CD14-positive monocyte (primary cell): ENCODE results near the gene ACSBG1. TPM values are rescaled to one million over a fixed set of nuclear protein-coding genes. Genes with fewer than 3 reads are reported as not detected.
A peak's percentile ranks its signal among the peaks of the same experiment; 100 is the strongest.
"Not testable (repeated sequence)": the region's sequence is repeated elsewhere in the genome, so short reads cannot be mapped to it uniquely, and the experiment has no call there.

ENCODE experiments used
- DNase-seq, 3 donors: peaks; one replicate each; pipeline ENCODE4 v3.0.0-alpha.2; 2011 to 2022
- H2AFZ ChIP-seq: 2 replicates; pipeline ENCODE4 v1.6.0; 2012; ENCODE audit warnings: mild to moderate bottlenecking, low read depth, low read length, inconsistent platforms; ENCODE audit not compliant: insufficient read depth, poor library complexity, severe bottlenecking
- H3K27ac ChIP-seq, 2 donors: 1 replicate in 1 of 2; 2 replicates in 1 of 2; pipeline ENCODE4 v1.5.1; 2012 to 2013; ENCODE audit warnings: low read length in 2 of 2, control low read depth in 1 of 2, inconsistent platforms in 1 of 2, low read depth in 1 of 2, mild to moderate bottlenecking in 1 of 2
- H3K27me3 ChIP-seq, 2 donors: one replicate each; pipeline versions ENCODE4 v1.6.0 to v1.6.1; 2011 to 2013; ENCODE audit warnings: low read length in 2 of 2; ENCODE audit not compliant: control insufficient read depth in 2 of 2, insufficient read depth in 2 of 2
- H3K36me3 ChIP-seq, 2 donors: replicated peaks in 1 of 2; 1 replicate in 1 of 2; 2 replicates in 1 of 2; pipeline versions ENCODE4 v1.5.1 to v1.6.1; 2012 to 2013; ENCODE audit warnings: low read length in 2 of 2, control low read depth in 1 of 2, inconsistent platforms in 1 of 2, mild to moderate bottlenecking in 1 of 2; ENCODE audit not compliant: insufficient read depth in 2 of 2, control insufficient read depth in 1 of 2
- H3K4me1 ChIP-seq, 2 donors: 1 replicate in 1 of 2; 2 replicates in 1 of 2; pipeline versions ENCODE4 v1.5.1 to v1.6.1; 2012 to 2013; ENCODE audit warnings: low read length in 2 of 2, control low read depth in 1 of 2, inconsistent platforms in 1 of 2, mild to moderate bottlenecking in 1 of 2, moderate library complexity in 1 of 2; ENCODE audit not compliant: insufficient read depth in 2 of 2, control insufficient read depth in 1 of 2
- H3K4me2 ChIP-seq: replicated peaks from 2 replicates; pipeline ENCODE3; 2012; ENCODE audit warnings: low read length, moderate library complexity, mild to moderate bottlenecking; ENCODE audit not compliant: poor library complexity, severe bottlenecking; ENCODE audit errors: extremely low read depth
- H3K4me3 ChIP-seq, 3 experiments: fragments of 200-600 bp in 1 of 3; sonication (generic) in 1 of 3; replicated peaks in 1 of 3; 1 replicate in 2 of 3; 2 replicates in 1 of 3; pipeline ENCODE4 v1.5.1; 2011 to 2013; ENCODE audit warnings: low read length in 3 of 3, mild to moderate bottlenecking in 3 of 3, control low read depth in 2 of 3, low read depth in 2 of 3, inconsistent platforms in 1 of 3, moderate library complexity in 1 of 3
- H3K79me2 ChIP-seq: 2 replicates; pipeline ENCODE4 v1.6.0; 2012; ENCODE audit warnings: mild to moderate bottlenecking, control low read depth, inconsistent platforms, low read length, moderate library complexity; ENCODE audit not compliant: insufficient read depth
- H3K9ac ChIP-seq: 2 replicates; pipeline ENCODE4 v1.6.0; 2017; ENCODE audit warnings: low read length, mild to moderate bottlenecking; ENCODE audit not compliant: insufficient read depth, poor library complexity, severe bottlenecking
- H3K9me3 ChIP-seq, 2 donors: replicated peaks in 1 of 2; 1 replicate in 1 of 2; 2 replicates in 1 of 2; pipeline versions ENCODE4 v1.5.1 to v1.6.1; 2012 to 2013; ENCODE audit warnings: low read length in 2 of 2, control low read depth in 1 of 2; ENCODE audit not compliant: control insufficient read depth in 1 of 2, insufficient read depth in 1 of 2
- H4K20me1 ChIP-seq: 2 replicates; pipeline ENCODE4 v1.6.0; 2012; ENCODE audit warnings: mild to moderate bottlenecking, low read length, control low read depth, moderate library complexity; ENCODE audit not compliant: insufficient read depth
- H3K27ac Mint-ChIP-seq, 7 donors: one replicate each; pipeline ENCODE4 v1.8.0; 2020; ENCODE audit warnings: mild to moderate bottlenecking in 7 of 7, mixed read lengths in 7 of 7, moderate library complexity in 6 of 7, inconsistent platforms in 2 of 7
- H3K27me3 Mint-ChIP-seq, 3 donors: one replicate each; pipeline ENCODE4 v1.8.0; 2021 to 2022; ENCODE audit warnings: low read depth in 3 of 3, mild to moderate bottlenecking in 3 of 3, mixed read lengths in 3 of 3, moderate library complexity in 3 of 3, inconsistent platforms in 1 of 3
- H3K36me3 Mint-ChIP-seq, 2 donors: one replicate each; pipeline ENCODE4 v1.8.0; 2020; ENCODE audit warnings: mixed read lengths in 2 of 2, inconsistent platforms in 1 of 2, mild to moderate bottlenecking in 1 of 2
- H3K4me1 Mint-ChIP-seq: one replicate; pipeline ENCODE4 v1.8.0; 2020; ENCODE audit warnings: mild to moderate bottlenecking, mixed read lengths
- H3K4me3 Mint-ChIP-seq, 2 donors: one replicate each; pipeline ENCODE4 v1.8.0; 2020; ENCODE audit warnings: mild to moderate bottlenecking in 2 of 2, mixed read lengths in 2 of 2, moderate library complexity in 1 of 2
- H3K9me3 Mint-ChIP-seq, 7 donors: one replicate each; pipeline ENCODE4 v1.8.0; 2020 to 2022; ENCODE audit warnings: mixed read lengths in 7 of 7, mild to moderate bottlenecking in 6 of 7, moderate library complexity in 6 of 7, inconsistent platforms in 2 of 7
- CTCF ChIP-seq: fragments of 200-600 bp; IDR thresholded peaks from one replicate; pipeline ENCODE4 v1.8.0; 2022; ENCODE audit warnings: antibody characterized with exemption, mild to moderate bottlenecking
- WGBS: methylation state at CpG from one replicate; pipeline ENCODE4 v1.1.5; 2013; ENCODE audit warnings: missing lambda C conversion rate; ENCODE audit not compliant: insufficient coverage; 5-methylcytosine and 5-hydroxymethylcytosine counted together
- intact Hi-C, 2 donors: fragments of 100-400 bp; cut with micrococcal nuclease; formaldehyde crosslinking; loops; one replicate each; pipeline versions ENCODE4 v1.15.0 to v1.15.1; 2023
- polyA plus RNA-seq, 3 donors: library from polyadenylated mRNA; depleted of rRNA in 1 of 3; unstranded in 2 of 3; stranded (reverse) in 1 of 3; fragments of 300-500 nt in 2 of 3; fragments of >200 nt in 1 of 3; fragmentation: Illumina TruSeq in 2 of 3; gene quantifications; 1 replicate in 2 of 3; 2 replicates in 1 of 3; pipeline ENCODE4 v1.2.3, GENCODE V29; 2012 to 2021

ACSBG1 gene
- polyA plus RNA-seq, 3 donors, result 0.01 TPM; not detected in 2

DNA sequence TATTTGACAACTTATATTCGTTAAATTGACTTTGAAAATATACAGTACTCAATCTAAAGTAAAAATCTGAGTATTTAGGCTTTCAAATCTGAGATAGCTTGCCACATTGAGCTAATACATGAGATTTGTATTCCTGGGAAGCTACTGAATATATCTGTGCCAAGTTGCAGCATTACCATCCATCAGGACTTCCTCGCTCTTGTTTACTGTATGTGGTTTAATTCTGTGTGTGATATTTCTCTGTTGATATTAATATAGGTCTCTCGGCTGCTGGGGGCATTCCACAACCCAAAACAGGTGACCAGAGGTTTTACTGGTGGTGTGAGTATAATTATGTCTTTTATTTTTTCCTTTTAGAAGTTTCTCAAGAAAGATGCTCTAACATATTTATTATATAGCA lies 79.4 kb downstream of the ACSBG1 start:
- H3K4me3 Mint-ChIP-seq, result no peak overlapping the region
- no CpG with 5 or more reads among the region's 3 CpGs for WGBS
- H3K4me1 ChIP-seq, result peaks cover 19 to 25% of the 10 kb centered on the region in 2 donors

GRCh38 chr15:78151075-78151474 lies 83.3 kb downstream of the ACSBG1 start:
- H3K27me3 ChIP-seq, H2AFZ ChIP-seq, H3K9me3 Mint-ChIP-seq, intact Hi-C loops, H3K4me3 Mint-ChIP-seq, H3K4me3 ChIP-seq, DNase-seq, H3K27me3 Mint-ChIP-seq, H3K9me3 ChIP-seq, H3K9ac ChIP-seq, H3K27ac ChIP-seq, H3K4me2 ChIP-seq: not testable (repeated sequence)
- Mint-ChIP-seq H3K4me1 (peaks cover 48% of the 10 kb centered on the region), H3K36me3 (peaks cover 7 to 17% of the 10 kb centered on the region in 2 donors), H3K27ac (peak overlapping the region in 1 of 7 donors; percentile 40)
- H3K79me2 ChIP-seq, result peaks cover 63% of the 10 kb centered on the region
- H3K4me1 ChIP-seq, result peaks cover 29 to 44% of the 10 kb centered on the region in 2 donors
- peaks cover 19% of the 10 kb centered on the region for H4K20me1 ChIP-seq
- 77% methylated on average over 2 of the region's 8 CpGs for WGBS
- peaks cover 2 to 11% of the 10 kb centered on the region in 2 donors for H3K36me3 ChIP-seq

More for the DNA sequence above, 79.4 kb downstream of the ACSBG1 start:
- Mint-ChIP-seq H3K27me3 (peaks cover 0 to under 1% (median 0%) of the 10 kb centered on the region in 3 donors), H3K4me1 (peaks cover 35% of the 10 kb centered on the region), H3K9me3 (no peaks in the 10 kb centered on the region), H3K27ac (peak overlapping the region in 1 of 7 donors; percentile 58), H3K36me3 (peaks cover 40 to 48% of the 10 kb centered on the region in 2 donors)
- Histone ChIP-seq H3K27ac (no peak overlapping the region), H3K79me2 (peaks cover 47% of the 10 kb centered on the region), H3K9ac (no peak overlapping the region), H3K27me3 (no peaks in the 10 kb centered on the region), H3K4me3 (no peak overlapping the region), H3K36me3 (peaks cover 21 to 45% of the 10 kb centered on the region in 2 donors), H3K9me3 (no peaks in the 10 kb centered on the region), H2AFZ (no peak overlapping the region), H3K4me2 (no peak overlapping the region), H4K20me1 (peaks cover 19% of the 10 kb centered on the region)
- DNase-seq, result no peak
- TF ChIP-seq CTCF, result no peak
- intact Hi-C loops, result no loop called here
